KOPT-K1 (cell line): ENCODE measurements around the gene MRPL55.

Source experiments
- H3K27ac ChIP-seq: fragments of 200-600 bp; sonication (generic); 2 replicates; pipeline ENCODE4 v1.5.1; 2016; ENCODE audit warnings: antibody characterized with exemption, mild to moderate bottlenecking, low read depth, low read length; ENCODE audit not compliant: poor library complexity, severe bottlenecking
- H3K36me3 ChIP-seq: fragments of 200-600 bp; sonication (generic); 2 replicates; pipeline ENCODE4 v1.5.1; 2017; ENCODE audit warnings: antibody characterized with exemption, mild to moderate bottlenecking, low read length, moderate library complexity; ENCODE audit not compliant: insufficient read depth
- H3K9me3 ChIP-seq: fragments of 200-600 bp; sonication (generic); 2 replicates; pipeline ENCODE4 v1.5.1; 2017; ENCODE audit warnings: antibody characterized with exemption, low read length, mild to moderate bottlenecking; ENCODE audit not compliant: insufficient read depth, poor library complexity, severe bottlenecking

MRPL55 gene

GRCh38 chr1:228070851-228071250 is 38.2 kb downstream of the MRPL55 start:
- Histone ChIP-seq H3K27ac (no peak overlapping the region), H3K9me3 (no peaks in the 10 kb centered on the region), H3K36me3 (no peaks in the 10 kb centered on the region)

GRCh38 chr1:228070173-228070572 is 38.9 kb downstream of the MRPL55 start:
- no peaks in the 10 kb centered on the region for H3K36me3 ChIP-seq
- H3K9me3 ChIP-seq: no peaks in the 10 kb centered on the region
- H3K27ac ChIP-seq: no peak overlapping the region

- Histone ChIP-seq H3K9me3 (no peaks in the 10 kb centered on the region), H3K36me3 (no peaks in the 10 kb centered on the region), H3K27ac (no peak overlapping the region)
Observed at GRCh38 chr1:228068359-228068758, 40.7 kb downstream of the MRPL55 start.

GRCh38 chr1:228066891-228067654 is 42.0 kb downstream of the MRPL55 start:
- no peaks in the 10 kb centered on the region for H3K36me3 ChIP-seq
- H3K9me3 ChIP-seq: no peaks in the 10 kb centered on the region
- H3K27ac ChIP-seq: no peak overlapping the region

- no peaks in the 10 kb centered on the region for H3K9me3 ChIP-seq
- H3K36me3 ChIP-seq: no peaks in the 10 kb centered on the region
- H3K27ac ChIP-seq: no peak overlapping the region
Observed at GRCh38 chr1:228066416-228066815, 42.7 kb downstream of the MRPL55 start.

- Histone ChIP-seq H3K27ac (no peak overlapping the region), H3K9me3 (no peaks in the 10 kb centered on the region)
Observed at GRCh38 chr1:228065543-228066347, 43.4 kb downstream of the MRPL55 start.

GRCh38 chr1:228064741-228065542 is 44.2 kb downstream of the MRPL55 start:
- no peaks in the 10 kb centered on the region for H3K9me3 ChIP-seq
- no peak overlapping the region for H3K27ac ChIP-seq
- H3K36me3 ChIP-seq: no peaks in the 10 kb centered on the region

More at GRCh38 chr1:228065543-228066347, 43.4 kb downstream of the MRPL55 start:
- no peaks in the 10 kb centered on the region for H3K36me3 ChIP-seq

- Histone ChIP-seq H3K27ac (no peak overlapping the region), H3K9me3 (no peaks in the 10 kb centered on the region), H3K36me3 (no peaks in the 10 kb centered on the region)
Observed at GRCh38 chr1:228064296-228064695, 44.8 kb downstream of the MRPL55 start.

- no peak overlapping the region for H3K27ac ChIP-seq
- H3K36me3 ChIP-seq: no peaks in the 10 kb centered on the region
- no peaks in the 10 kb centered on the region for H3K9me3 ChIP-seq
Observed at GRCh38 chr1:228063251-228064191, 45.6 kb downstream of the MRPL55 start.

- no peaks in the 10 kb centered on the region for H3K36me3 ChIP-seq
- no peaks in the 10 kb centered on the region for H3K9me3 ChIP-seq
- H3K27ac ChIP-seq: no peak overlapping the region
Observed at GRCh38 chr1:228062812-228063211, 46.3 kb downstream of the MRPL55 start.

GRCh38 chr1:228062085-228062791 is 46.9 kb downstream of the MRPL55 start:
- no peaks in the 10 kb centered on the region for H3K36me3 ChIP-seq
- no peak overlapping the region for H3K27ac ChIP-seq
- H3K9me3 ChIP-seq: no peaks in the 10 kb centered on the region

GRCh38 chr1:228061411-228062084 is 47.6 kb downstream of the MRPL55 start:
- Histone ChIP-seq H3K9me3 (no peaks in the 10 kb centered on the region), H3K36me3 (no peaks in the 10 kb centered on the region)

GRCh38 chr1:228060458-228061190 is 48.5 kb downstream of the MRPL55 start:
- H3K36me3 ChIP-seq: no peaks in the 10 kb centered on the region
- no peaks in the 10 kb centered on the region for H3K9me3 ChIP-seq
- no peak overlapping the region for H3K27ac ChIP-seq

More at GRCh38 chr1:228061411-228062084, 47.6 kb downstream of the MRPL55 start:
- no peak overlapping the region for H3K27ac ChIP-seq
